HEK293 (cell line): ENCODE results near the gene ZNF776.

ENCODE experiments used
- CTCF ChIA-PET: fragments of 350-600 bp; formaldehyde crosslinking; extraction: SDS; loops from one replicate; lab custom pipeline; 2021; ENCODE audit warnings: antibody characterized with exemption; lab: Yijun Ruan, JAX
- POLR2A ChIA-PET: fragments of 300-600 bp; formaldehyde crosslinking; extraction: SDS; loops from one replicate; lab custom pipeline; 2020; ENCODE audit warnings: antibody characterized with exemption, inconsistent platforms; lab: Yijun Ruan, JAX
- H3K27ac ChIP-seq: fragments of 200-500 bp; sonication (Bioruptor generic); 2 replicates; pipeline ENCODE4 v1.5.1; 2014; ENCODE audit warnings: low read depth, low read length, control low read depth, inconsistent platforms; ENCODE audit errors: extremely low read depth
- H3K36me3 ChIP-seq, 2 experiments: fragments of 200-500 bp in 1 of 2; sonication (Bioruptor generic) in 1 of 2; 1 replicate in 1 of 2; 2 replicates in 1 of 2; pipeline ENCODE4 v1.5.1; 2014 to 2017; ENCODE audit warnings: inconsistent platforms in 2 of 2, low read length in 2 of 2; ENCODE audit not compliant: control insufficient read depth in 2 of 2, insufficient read depth in 1 of 2
- H3K4me1 ChIP-seq: fragments of 200-500 bp; sonication (Bioruptor generic); 2 replicates; pipeline ENCODE4 v1.5.1; 2014; ENCODE audit warnings: mild to moderate bottlenecking, low read length, inconsistent platforms; ENCODE audit not compliant: control insufficient read depth, insufficient read depth
- H3K4me3 ChIP-seq: 2 replicates; pipeline ENCODE4 v1.5.1; 2011; ENCODE audit warnings: low read depth, mild to moderate bottlenecking, control low read depth, low read length, moderate library complexity
- H3K9me3 ChIP-seq: fragments of 200-500 bp; sonication (Bioruptor generic); 2 replicates; pipeline ENCODE4 v1.5.1; 2014; ENCODE audit warnings: low read depth, low read length, inconsistent platforms; ENCODE audit not compliant: control insufficient read depth, insufficient read depth
- GLI4 ChIP-seq: fragments of 450-650 bp; formaldehyde crosslinking; IDR thresholded peaks from 2 replicates; pipeline ENCODE4 v1.5.1; 2016; ENCODE audit warnings: missing biosample characterization, missing genetic modification characterization
- GLIS1 ChIP-seq: fragments of 450-650 bp; formaldehyde crosslinking; IDR thresholded peaks from 2 replicates; pipeline ENCODE4 v1.5.1; 2016; ENCODE audit warnings: missing biosample characterization, missing genetic modification characterization
- GLIS2 ChIP-seq: fragments of 450-650 bp; formaldehyde crosslinking; IDR thresholded peaks from 2 replicates; pipeline ENCODE4 v1.5.1; 2016; ENCODE audit warnings: missing biosample characterization, missing genetic modification characterization
- IKZF3 ChIP-seq: fragments of 450-650 bp; IDR thresholded peaks from 2 replicates; pipeline ENCODE4 v1.5.0; 2018; ENCODE audit warnings: missing biosample characterization, mild to moderate bottlenecking, missing genetic modification characterization, moderate library complexity
- KLF7 ChIP-seq: fragments of 450-650 bp; formaldehyde crosslinking; IDR thresholded peaks from 2 replicates; pipeline ENCODE4 v1.5.1; 2016; ENCODE audit warnings: missing biosample characterization, missing genetic modification characterization, borderline replicate concordance
- KLF8 ChIP-seq: fragments of 450-650 bp; formaldehyde crosslinking; IDR thresholded peaks from 2 replicates; pipeline ENCODE4 v1.5.1; 2016; ENCODE audit warnings: missing biosample characterization, missing genetic modification characterization
- PBX3 ChIP-seq: sonication (generic); formaldehyde crosslinking; IDR thresholded peaks from 2 replicates; pipeline ENCODE4 v1.8.1; 2022; ENCODE audit warnings: mild to moderate bottlenecking, moderate library complexity, missing genetic modification reagents
- REPIN1 ChIP-seq: fragments of 450-650 bp; formaldehyde crosslinking; IDR thresholded peaks from 2 replicates; pipeline ENCODE4 v1.5.1; 2017; ENCODE audit warnings: missing biosample characterization, missing genetic modification characterization, low read depth
- SETDB1 ChIP-seq: IDR thresholded peaks from one replicate; pipeline ENCODE4 v1.6.1; 2017; ENCODE audit warnings: mild to moderate bottlenecking, low read length, moderate library complexity, mixed read lengths; ENCODE audit not compliant: insufficient read length
- ZFP69B ChIP-seq: fragments of 450-650 bp; formaldehyde crosslinking; IDR thresholded peaks from 2 replicates; pipeline ENCODE4 v1.5.1; 2016; ENCODE audit warnings: missing biosample characterization, missing genetic modification characterization
- ZNF114 ChIP-seq: fragments of 450-650 bp; formaldehyde crosslinking; IDR thresholded peaks from 2 replicates; pipeline ENCODE4 v1.5.0; 2017; ENCODE audit warnings: missing biosample characterization, missing genetic modification characterization
- ZNF335 ChIP-seq: fragments of 450-650 bp; formaldehyde crosslinking; conservative IDR thresholded peaks from 2 replicates; pipeline ENCODE4 v1.5.1; 2016; ENCODE audit warnings: missing biosample characterization, missing genetic modification characterization
- ZNF394 ChIP-seq: fragments of 450-650 bp; formaldehyde crosslinking; IDR thresholded peaks from 2 replicates; pipeline ENCODE4 v1.5.1; 2016; ENCODE audit warnings: missing biosample characterization, missing genetic modification characterization, mild to moderate bottlenecking, moderate library complexity, borderline replicate concordance
- ZNF433 ChIP-seq: fragments of 450-650 bp; formaldehyde crosslinking; IDR thresholded peaks from 2 replicates; pipeline ENCODE4 v1.5.1; 2016; ENCODE audit warnings: missing biosample characterization, missing genetic modification characterization, low read depth
- ZNF530 ChIP-seq: fragments of 450-650 bp; formaldehyde crosslinking; IDR thresholded peaks from 2 replicates; pipeline ENCODE4 v1.5.1; 2016; ENCODE audit warnings: low read depth, missing biosample characterization, missing genetic modification characterization
- ZNF610 ChIP-seq: fragments of 450-650 bp; formaldehyde crosslinking; IDR thresholded peaks from 2 replicates; pipeline ENCODE4 v1.5.1; 2016; ENCODE audit warnings: missing biosample characterization, missing genetic modification characterization, borderline replicate concordance
- ZNF670 ChIP-seq: fragments of 450-650 bp; formaldehyde crosslinking; IDR thresholded peaks from 2 replicates; pipeline ENCODE4 v1.5.1; 2016; ENCODE audit warnings: missing biosample characterization, missing genetic modification characterization, low read depth
- ZNF830 ChIP-seq: fragments of 450-650 bp; IDR thresholded peaks from 2 replicates; pipeline ENCODE4 v1.5.0; 2018; ENCODE audit warnings: missing biosample characterization, missing genetic modification characterization, low read depth, mild to moderate bottlenecking, moderate library complexity
- TF ChIP-seq, protein P1 (sequence below): fragments of 450-650 bp; formaldehyde crosslinking; IDR thresholded peaks from 2 replicates; pipeline ENCODE4 v1.5.1; 2016; ENCODE audit warnings: missing biosample characterization, missing genetic modification characterization
- TF ChIP-seq, protein P2 (sequence below): fragments of 450-650 bp; formaldehyde crosslinking; IDR thresholded peaks from 2 replicates; pipeline ENCODE4 v1.5.1; 2017; ENCODE audit warnings: missing biosample characterization, missing genetic modification characterization
- TF ChIP-seq, protein P3 (sequence below): fragments of 450-650 bp; formaldehyde crosslinking; IDR thresholded peaks from 2 replicates; pipeline ENCODE4 v1.5.1; 2017; ENCODE audit warnings: missing biosample characterization, missing genetic modification characterization
- TF ChIP-seq, protein P4 (sequence below): fragments of 450-650 bp; formaldehyde crosslinking; IDR thresholded peaks from 2 replicates; pipeline ENCODE4 v1.5.1; 2016; ENCODE audit warnings: missing biosample characterization, missing genetic modification characterization

ZNF776 gene

DNA sequence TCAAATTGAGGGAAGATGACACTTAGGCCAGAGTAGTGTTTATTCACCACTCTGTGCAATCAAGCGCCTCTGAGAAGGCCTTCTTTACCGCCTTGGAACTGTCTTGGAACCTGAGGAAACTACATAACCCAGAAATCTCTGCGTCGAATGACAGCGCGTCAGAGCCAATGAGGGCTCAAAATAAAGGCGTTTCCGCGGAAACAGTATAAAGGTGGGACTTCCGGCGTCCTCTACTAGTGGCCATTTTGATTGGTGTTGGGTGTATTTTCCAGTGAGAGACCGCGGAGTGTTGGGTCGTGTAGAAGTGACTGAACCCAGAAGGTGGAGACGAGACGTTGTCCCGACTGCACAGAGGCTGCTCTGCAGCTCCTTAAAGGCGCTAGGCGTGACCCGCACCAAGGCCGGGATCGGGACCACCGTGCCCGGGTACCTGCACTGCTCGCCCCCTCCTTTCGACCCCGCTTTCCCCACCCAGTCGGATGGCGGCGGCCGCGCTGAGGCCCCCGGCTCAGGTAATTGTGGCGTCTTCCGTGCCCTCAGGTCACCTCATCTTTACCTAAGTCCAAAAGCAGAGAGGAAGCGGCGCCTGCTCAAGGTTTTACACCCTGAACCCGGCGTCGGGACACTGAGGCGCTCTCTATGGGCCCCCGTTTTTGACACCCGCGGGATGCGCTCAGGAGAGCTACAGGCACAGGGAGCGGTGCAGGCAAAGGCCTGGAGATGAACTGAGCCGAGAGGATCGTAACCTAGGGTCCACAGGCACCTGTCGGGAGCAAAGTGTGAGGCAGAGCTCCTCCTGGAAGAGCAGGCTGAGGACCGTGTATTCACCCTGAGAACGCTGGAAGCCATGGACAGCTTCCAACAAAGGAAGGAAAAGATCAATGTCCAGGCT is at the start of gene ZNF776 (continued):
- TF ChIP-seq, protein P1, sequence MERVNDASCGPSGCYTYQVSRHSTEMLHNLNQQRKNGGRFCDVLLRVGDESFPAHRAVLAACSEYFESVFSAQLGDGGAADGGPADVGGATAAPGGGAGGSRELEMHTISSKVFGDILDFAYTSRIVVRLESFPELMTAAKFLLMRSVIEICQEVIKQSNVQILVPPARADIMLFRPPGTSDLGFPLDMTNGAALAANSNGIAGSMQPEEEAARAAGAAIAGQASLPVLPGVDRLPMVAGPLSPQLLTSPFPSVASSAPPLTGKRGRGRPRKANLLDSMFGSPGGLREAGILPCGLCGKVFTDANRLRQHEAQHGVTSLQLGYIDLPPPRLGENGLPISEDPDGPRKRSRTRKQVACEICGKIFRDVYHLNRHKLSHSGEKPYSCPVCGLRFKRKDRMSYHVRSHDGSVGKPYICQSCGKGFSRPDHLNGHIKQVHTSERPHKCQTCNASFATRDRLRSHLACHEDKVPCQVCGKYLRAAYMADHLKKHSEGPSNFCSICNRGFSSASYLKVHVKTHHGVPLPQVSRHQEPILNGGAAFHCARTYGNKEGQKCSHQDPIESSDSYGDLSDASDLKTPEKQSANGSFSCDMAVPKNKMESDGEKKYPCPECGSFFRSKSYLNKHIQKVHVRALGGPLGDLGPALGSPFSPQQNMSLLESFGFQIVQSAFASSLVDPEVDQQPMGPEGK (tag by site-specific recombination): peak; percentile 70
- no peak for TF ChIP-seq GLIS2 (tag by site-specific recombination)
- TF ChIP-seq, protein P2, sequence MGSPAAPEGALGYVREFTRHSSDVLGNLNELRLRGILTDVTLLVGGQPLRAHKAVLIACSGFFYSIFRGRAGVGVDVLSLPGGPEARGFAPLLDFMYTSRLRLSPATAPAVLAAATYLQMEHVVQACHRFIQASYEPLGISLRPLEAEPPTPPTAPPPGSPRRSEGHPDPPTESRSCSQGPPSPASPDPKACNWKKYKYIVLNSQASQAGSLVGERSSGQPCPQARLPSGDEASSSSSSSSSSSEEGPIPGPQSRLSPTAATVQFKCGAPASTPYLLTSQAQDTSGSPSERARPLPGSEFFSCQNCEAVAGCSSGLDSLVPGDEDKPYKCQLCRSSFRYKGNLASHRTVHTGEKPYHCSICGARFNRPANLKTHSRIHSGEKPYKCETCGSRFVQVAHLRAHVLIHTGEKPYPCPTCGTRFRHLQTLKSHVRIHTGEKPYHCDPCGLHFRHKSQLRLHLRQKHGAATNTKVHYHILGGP (tag by site-specific recombination): no peak
- TF ChIP-seq ZNF335 (tag by site-specific recombination): peak; percentile 92
- no peak for TF ChIP-seq ZNF610 (tag by site-specific recombination)
- TF ChIP-seq KLF8 (tag by site-specific recombination): peak; percentile 72
- no peak for TF ChIP-seq ZNF670 (tag by site-specific recombination)
- no peak for TF ChIP-seq ZNF394 (tag by site-specific recombination)
- TF ChIP-seq KLF7 (tag by site-specific recombination): peak; percentile 49; the same call in 1 of the 2 replicates

GRCh38 chr19:57701625-57702024 is 45.0 kb upstream of the ZNF776 start:
- TF ChIP-seq GLIS1 (tag by site-specific recombination): no peak
- peak; percentile 76 for TF ChIP-seq SETDB1
- TF ChIP-seq, all 188 proteins: peak for 1
- H3K4me3 ChIP-seq: no peak overlapping the region
- H3K4me1 ChIP-seq: no peaks in the 10 kb centered on the region
- no peaks in the 10 kb centered on the region; a peak in 1 of 3 replicates for H3K36me3 ChIP-seq
- peaks cover 2% of the 10 kb centered on the region for H3K9me3 ChIP-seq
- ChIA-PET CTCF (no interaction called here), POLR2A (no interaction called here)
- H3K27ac ChIP-seq: no peak overlapping the region

DNA sequence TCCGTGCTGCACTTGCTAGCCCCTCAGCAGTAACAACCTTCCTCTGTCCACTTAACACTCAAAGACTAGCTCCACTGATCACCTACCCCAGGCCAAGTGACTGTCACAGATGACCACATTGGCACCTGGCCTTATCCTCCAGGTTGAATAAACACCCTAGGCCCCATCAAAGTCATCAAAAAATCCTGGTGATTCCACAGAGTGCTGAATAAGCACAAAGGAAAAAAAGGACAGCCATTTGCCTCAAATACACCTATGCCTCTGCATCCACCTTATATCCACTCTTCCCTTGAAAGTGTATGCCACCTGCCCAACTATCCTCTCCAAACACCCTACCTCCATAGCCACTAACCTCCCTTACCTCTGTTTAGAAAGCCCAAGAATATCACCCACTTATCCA is 40.3 kb upstream of the ZNF776 start:
- Histone ChIP-seq H3K9me3 (no peaks in the 10 kb centered on the region; the same call in 1 of the 2 replicates), H3K4me3 (no peak overlapping the region), H3K36me3 (no peaks in the 10 kb centered on the region; a peak in 1 of 3 replicates), H3K4me1 (no peaks in the 10 kb centered on the region), H3K27ac (no peak overlapping the region)
- ChIA-PET CTCF (no interaction called here), POLR2A (no interaction called here)
- TF ChIP-seq ZFP69B (tag by site-specific recombination): no peak
- no peak for TF ChIP-seq ZNF530 (tag by site-specific recombination)
- no peak for TF ChIP-seq ZNF830 (tag by site-specific recombination)
- TF ChIP-seq, protein P3, sequence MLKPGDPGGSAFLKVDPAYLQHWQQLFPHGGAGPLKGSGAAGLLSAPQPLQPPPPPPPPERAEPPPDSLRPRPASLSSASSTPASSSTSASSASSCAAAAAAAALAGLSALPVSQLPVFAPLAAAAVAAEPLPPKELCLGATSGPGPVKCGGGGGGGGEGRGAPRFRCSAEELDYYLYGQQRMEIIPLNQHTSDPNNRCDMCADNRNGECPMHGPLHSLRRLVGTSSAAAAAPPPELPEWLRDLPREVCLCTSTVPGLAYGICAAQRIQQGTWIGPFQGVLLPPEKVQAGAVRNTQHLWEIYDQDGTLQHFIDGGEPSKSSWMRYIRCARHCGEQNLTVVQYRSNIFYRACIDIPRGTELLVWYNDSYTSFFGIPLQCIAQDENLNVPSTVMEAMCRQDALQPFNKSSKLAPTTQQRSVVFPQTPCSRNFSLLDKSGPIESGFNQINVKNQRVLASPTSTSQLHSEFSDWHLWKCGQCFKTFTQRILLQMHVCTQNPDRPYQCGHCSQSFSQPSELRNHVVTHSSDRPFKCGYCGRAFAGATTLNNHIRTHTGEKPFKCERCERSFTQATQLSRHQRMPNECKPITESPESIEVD (tag by site-specific recombination): no peak
- no peak for TF ChIP-seq IKZF3
- TF ChIP-seq PBX3 (CRISPR knock-in tag): no peak
- no peak for TF ChIP-seq ZNF433
- TF ChIP-seq, protein P4, sequence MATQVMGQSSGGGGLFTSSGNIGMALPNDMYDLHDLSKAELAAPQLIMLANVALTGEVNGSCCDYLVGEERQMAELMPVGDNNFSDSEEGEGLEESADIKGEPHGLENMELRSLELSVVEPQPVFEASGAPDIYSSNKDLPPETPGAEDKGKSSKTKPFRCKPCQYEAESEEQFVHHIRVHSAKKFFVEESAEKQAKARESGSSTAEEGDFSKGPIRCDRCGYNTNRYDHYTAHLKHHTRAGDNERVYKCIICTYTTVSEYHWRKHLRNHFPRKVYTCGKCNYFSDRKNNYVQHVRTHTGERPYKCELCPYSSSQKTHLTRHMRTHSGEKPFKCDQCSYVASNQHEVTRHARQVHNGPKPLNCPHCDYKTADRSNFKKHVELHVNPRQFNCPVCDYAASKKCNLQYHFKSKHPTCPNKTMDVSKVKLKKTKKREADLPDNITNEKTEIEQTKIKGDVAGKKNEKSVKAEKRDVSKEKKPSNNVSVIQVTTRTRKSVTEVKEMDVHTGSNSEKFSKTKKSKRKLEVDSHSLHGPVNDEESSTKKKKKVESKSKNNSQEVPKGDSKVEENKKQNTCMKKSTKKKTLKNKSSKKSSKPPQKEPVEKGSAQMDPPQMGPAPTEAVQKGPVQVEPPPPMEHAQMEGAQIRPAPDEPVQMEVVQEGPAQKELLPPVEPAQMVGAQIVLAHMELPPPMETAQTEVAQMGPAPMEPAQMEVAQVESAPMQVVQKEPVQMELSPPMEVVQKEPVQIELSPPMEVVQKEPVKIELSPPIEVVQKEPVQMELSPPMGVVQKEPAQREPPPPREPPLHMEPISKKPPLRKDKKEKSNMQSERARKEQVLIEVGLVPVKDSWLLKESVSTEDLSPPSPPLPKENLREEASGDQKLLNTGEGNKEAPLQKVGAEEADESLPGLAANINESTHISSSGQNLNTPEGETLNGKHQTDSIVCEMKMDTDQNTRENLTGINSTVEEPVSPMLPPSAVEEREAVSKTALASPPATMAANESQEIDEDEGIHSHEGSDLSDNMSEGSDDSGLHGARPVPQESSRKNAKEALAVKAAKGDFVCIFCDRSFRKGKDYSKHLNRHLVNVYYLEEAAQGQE: no peak
- TF ChIP-seq ZNF394 (tag by site-specific recombination): no peak
- TF ChIP-seq REPIN1 (tag by site-specific recombination): no peak
- TF ChIP-seq ZNF114: no peak
- TF ChIP-seq GLI4 (tag by site-specific recombination): no peak
- no peak for TF ChIP-seq KLF8 (tag by site-specific recombination)
